MG63 (cell line): ENCODE measurements around the gene ST8SIA6. TPM values are rescaled to one million over a fixed set of nuclear protein-coding genes. Genes with fewer than 3 reads are reported as not detected.
"Not testable (repeated sequence)": the region's sequence is repeated elsewhere in the genome, so short reads cannot be mapped to it uniquely, and the experiment has no call there.

Source experiments
- DNase-seq: peaks from one replicate; pipeline ENCODE4 v3.0.0-alpha.2; 2020
- H3K27me3 ChIP-seq: fragments of 250-450 bp; sonication (Bioruptor Pico); 2 replicates; pipeline ENCODE4 v1.5.1; 2020; ENCODE audit warnings: mild to moderate bottlenecking, moderate library complexity
- H3K36me3 ChIP-seq: fragments of 250-450 bp; sonication (Bioruptor Pico); 2 replicates; pipeline ENCODE4 v1.5.1; 2020; ENCODE audit warnings: mild to moderate bottlenecking, moderate library complexity
- H3K4me3 ChIP-seq: fragments of 250-450 bp; sonication (Bioruptor Pico); 2 replicates; pipeline ENCODE4 v1.5.1; 2020; ENCODE audit warnings: mild to moderate bottlenecking, moderate library complexity
- H3K9me3 ChIP-seq: fragments of 250-450 bp; sonication (Bioruptor Pico); 2 replicates; pipeline ENCODE4 v1.5.1; 2020; ENCODE audit warnings: mild to moderate bottlenecking, moderate library complexity
- total RNA-seq: library from RNA; depleted of rRNA; stranded (reverse); fragments of >200 nt; shearing (Covaris generic); gene quantifications from 2 replicates; pipeline ENCODE4 v1.2.3, GENCODE V29; 2014; ENCODE audit warnings: low replicate concordance

ST8SIA6 gene
- total RNA-seq, 1 experiment from 2014 or later, result not detected

DNA sequence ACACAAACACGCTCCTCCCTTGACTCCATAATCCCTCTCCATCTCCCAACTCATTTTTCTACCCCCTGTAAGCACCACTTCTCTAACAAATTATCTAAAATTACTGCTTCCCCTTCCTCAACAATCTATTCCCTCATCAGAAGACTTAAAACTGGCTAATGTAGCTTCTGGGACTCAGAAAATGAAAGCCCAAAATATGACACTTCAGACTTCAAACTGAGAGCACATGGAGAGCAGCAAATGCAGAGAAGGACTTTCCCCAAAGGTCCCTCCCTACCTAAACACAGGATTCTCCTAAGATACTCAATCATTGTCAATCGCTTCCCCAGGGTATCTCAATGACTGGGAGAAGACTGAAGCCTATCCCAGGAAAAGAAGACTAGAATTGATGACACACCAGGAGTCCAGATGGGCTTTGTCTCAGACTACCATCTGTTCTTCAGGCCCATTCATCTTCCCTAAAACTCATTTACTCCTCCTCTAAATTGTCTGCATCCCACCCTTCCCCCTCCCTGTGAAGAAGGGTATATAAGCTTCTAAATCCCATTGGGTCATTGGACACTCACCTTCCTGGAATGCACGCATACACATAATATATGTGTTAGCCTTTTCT is 39.2 kb downstream of the ST8SIA6 start:
- no peak for DNase-seq
- Histone ChIP-seq H3K27me3 (no peaks in the 10 kb centered on the region; the same call in 1 of the 2 replicates), H3K9me3 (no peaks in the 10 kb centered on the region), H3K4me3 (no peak overlapping the region), H3K36me3 (no peaks in the 10 kb centered on the region)

DNA sequence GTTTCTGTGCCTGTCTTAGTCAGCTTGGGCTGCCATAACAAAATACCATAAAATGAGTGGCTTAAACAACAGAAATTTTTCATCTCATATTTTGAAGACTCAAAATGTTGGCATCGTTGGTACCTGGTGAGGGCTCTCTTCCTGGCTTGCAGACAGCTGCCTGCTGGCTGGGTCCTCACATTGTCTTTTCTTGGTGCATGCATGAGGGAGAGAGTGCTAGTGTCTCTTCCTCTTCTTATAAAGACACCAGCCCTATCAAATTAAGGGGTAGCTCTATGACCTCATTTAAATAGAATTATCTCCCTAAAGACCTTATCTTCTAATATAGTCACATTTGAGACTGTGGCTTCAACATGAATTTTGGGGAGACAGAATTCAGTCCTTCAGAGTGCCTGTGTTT is 39.9 kb downstream of the ST8SIA6 start:
- no peak for DNase-seq
- H3K9me3 ChIP-seq, result no peaks in the 10 kb centered on the region
- H3K4me3 ChIP-seq, result no peak overlapping the region
- H3K27me3 ChIP-seq, result no peaks in the 10 kb centered on the region; the same call in 1 of the 2 replicates
- H3K36me3 ChIP-seq, result no peaks in the 10 kb centered on the region

DNA sequence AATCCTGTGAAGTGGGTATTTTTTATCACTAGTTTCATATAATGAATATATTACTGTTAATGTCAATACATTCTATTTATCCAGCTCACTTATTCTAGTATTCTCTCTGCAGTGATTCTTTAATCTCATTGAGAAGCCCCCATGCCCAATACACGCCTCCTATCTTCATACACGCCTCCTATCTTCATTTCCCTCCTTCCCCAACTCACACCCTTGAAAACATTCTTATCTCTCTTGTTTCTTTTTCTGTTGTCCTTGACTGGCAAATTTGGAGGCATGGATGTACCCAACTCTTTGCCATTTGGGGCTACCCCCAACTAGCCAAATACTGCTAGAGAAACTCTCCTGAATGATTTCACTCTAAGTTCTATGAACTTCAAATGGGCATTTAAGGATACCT is 40.5 kb downstream of the ST8SIA6 start:
- no peak for DNase-seq
- H3K27me3 ChIP-seq, result no peaks in the 10 kb centered on the region; the same call in 1 of the 2 replicates
- H3K9me3 ChIP-seq, result no peaks in the 10 kb centered on the region
- no peak overlapping the region for H3K4me3 ChIP-seq
- H3K36me3 ChIP-seq, result no peaks in the 10 kb centered on the region

DNA sequence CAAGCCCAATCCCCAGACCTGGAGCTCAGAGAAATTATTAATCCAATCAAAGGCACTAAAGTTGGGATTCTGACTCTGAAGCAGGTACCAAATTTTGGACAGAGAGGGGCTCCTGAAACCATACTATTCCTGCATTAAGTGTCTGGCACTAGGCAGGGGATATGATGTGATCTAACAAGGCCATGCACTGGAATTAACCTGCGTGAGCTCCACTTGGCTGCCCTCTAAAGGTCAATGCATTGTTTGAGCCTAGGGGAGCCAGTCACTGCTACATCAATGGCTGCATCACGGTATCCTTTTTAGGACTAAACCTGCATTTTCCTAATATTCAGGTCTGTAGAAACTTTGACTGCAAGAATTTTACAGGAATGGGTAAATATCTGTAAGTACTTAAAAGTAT is 42.1 kb downstream of the ST8SIA6 start:
- DNase-seq, result no peak
- no peak overlapping the region for H3K4me3 ChIP-seq
- no peaks in the 10 kb centered on the region; the same call in 1 of the 2 replicates for H3K27me3 ChIP-seq

DNA sequence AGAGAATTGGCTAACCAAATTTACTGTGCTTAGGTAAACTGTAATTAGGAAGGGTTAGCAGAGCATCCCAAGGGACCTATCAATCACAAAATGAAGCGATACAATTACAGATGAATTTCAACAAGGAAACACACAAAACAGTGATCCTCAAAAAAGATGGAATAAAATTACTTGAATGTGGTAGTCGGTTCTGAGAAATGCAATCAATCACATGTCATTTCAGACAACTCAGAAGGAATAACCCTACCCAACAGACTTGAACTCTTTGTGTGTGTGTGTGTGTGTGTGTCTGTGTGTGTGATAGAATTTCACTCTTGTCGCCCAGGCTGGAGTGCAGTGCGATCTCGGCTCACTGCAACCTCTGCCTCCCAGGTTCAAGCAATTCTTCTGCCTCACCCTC is 43.5 kb downstream of the ST8SIA6 start:
- DNase-seq, result no peak
- Histone ChIP-seq H3K9me3 (no peaks in the 10 kb centered on the region), H3K27me3 (no peaks in the 10 kb centered on the region; the same call in 1 of the 2 replicates), H3K4me3 (no peak overlapping the region), H3K36me3 (no peaks in the 10 kb centered on the region)

More for the DNA sequence above, 42.1 kb downstream of the ST8SIA6 start:
- no peaks in the 10 kb centered on the region for H3K9me3 ChIP-seq
- no peaks in the 10 kb centered on the region for H3K36me3 ChIP-seq

DNA sequence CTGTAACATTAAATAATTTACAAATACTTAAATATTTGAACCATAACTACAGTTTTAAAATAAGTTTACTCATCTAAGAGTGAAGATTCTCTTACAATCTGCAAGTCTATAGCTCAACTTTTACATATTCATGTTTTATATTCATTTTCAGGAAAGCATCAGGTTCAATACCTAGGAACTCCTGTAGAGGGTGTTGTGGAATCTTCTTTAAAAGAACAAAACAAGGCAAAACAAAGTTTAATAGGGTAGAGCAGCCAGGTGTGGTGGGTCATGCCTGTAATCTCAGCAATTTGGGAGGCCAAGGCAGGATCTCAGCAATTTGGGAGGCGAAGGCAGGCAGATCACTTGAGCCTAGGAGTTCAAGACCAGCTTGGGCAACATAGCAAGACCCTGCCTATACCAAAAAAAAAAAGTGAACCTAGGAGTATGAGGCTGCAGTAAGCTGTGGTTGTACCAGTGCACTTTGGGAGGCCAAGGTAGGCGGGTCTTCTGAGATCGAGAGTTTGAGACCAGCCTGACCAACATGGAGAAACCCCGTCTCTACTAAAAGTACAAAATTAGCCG is 45.1 kb downstream of the ST8SIA6 start:
- no peaks in the 10 kb centered on the region for H3K36me3 ChIP-seq
- no peaks in the 10 kb centered on the region; the same call in 1 of the 2 replicates for H3K27me3 ChIP-seq
- no peak for DNase-seq
- no peaks in the 10 kb centered on the region for H3K9me3 ChIP-seq
- H3K4me3 ChIP-seq, result no peak overlapping the region

DNA sequence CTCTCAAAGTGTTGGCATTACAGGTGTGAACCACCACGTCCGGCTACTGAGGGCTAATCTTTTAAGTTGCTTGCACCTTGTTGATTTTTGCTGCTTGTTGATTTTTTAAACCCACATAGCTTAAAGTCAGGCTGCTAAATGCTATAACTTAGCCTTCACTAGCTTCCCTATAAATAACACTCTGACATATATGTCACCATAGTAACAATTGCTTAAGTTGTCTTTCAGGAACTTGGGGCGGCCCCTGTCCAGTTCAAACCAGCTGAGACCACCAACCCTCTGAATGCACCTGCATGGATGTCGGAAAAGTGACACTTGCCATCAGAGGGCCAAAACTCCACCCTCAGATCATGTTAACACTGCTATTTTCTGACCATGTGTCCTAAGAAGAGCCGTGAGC is 47.3 kb downstream of the ST8SIA6 start:
- Histone ChIP-seq H3K9me3 (no peaks in the 10 kb centered on the region), H3K27me3 (no peaks in the 10 kb centered on the region), H3K36me3 (no peaks in the 10 kb centered on the region), H3K4me3 (no peak overlapping the region)
- no peak for DNase-seq

DNA sequence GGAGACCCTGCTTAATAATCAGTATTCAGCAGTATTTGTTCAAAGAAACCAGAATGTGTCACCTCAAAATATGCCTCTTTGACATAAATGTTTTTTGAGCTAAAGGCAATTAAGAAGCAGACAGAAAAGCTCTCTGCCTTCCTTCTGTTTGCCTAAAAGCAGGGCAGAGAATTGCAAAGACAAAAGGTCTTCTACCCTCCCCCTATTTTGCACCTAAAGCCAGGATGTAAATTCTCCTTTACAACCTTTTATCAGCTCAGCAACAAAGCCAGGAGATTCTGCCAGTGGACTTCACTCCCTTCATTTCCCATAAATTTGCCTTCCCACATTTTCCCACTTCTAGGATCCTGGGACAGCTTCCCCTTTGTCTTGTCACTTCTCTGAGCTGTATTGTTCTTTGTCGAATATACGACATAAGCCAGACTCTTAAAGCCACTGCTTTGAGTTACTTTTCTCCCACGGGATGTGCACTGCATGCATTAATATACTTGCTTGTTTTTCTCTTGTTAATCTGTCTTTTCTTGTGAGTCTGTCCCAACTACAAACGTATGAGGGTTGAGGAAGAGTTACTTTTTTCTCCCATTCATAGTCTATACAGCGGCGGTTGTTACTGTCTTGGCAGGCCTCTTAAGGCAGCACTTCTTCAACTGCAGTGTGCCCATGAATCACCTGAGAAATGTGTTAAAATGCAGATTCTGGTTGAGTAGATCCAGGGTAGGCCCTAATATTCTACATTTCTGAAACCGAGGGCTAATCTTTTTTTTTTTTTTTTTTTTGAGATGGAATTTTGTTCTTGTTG is 48.2 kb downstream of the ST8SIA6 start:
- H3K27me3 ChIP-seq, result no peaks in the 10 kb centered on the region
- no peak overlapping the region for H3K4me3 ChIP-seq
- no peaks in the 10 kb centered on the region for H3K36me3 ChIP-seq
- DNase-seq, result no peak
- no peaks in the 10 kb centered on the region; the same call in 1 of the 2 replicates for H3K9me3 ChIP-seq

DNA sequence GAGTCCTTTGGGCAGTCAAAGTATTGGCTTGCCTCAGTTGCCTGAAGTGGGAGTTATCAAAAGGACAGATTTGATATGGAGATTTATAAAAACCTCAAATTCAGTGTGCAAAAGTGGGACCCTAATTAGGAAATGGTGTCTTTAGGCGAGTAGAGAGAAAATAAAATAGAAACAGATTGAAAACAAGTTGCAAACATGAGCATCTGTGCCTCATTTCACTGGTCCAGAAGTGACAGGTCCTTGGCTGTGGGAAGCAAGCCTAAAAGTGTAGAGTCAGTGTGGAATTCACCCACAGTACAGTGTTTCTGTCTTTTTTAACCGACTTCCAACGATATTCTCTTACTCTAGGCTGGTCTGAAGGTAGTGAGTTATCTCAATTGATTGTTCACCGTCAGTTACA is 51.2 kb downstream of the ST8SIA6 start:
- H3K27me3 ChIP-seq, result 0 out of 2 replicates have a peak, but pooled peaks cover 2% of the 10 kb centered on the region
- no peak overlapping the region for H3K4me3 ChIP-seq
- no peaks in the 10 kb centered on the region for H3K36me3 ChIP-seq
- DNase-seq, result no peak
- H3K9me3 ChIP-seq, result no peaks in the 10 kb centered on the region; the same call in 1 of the 2 replicates

DNA sequence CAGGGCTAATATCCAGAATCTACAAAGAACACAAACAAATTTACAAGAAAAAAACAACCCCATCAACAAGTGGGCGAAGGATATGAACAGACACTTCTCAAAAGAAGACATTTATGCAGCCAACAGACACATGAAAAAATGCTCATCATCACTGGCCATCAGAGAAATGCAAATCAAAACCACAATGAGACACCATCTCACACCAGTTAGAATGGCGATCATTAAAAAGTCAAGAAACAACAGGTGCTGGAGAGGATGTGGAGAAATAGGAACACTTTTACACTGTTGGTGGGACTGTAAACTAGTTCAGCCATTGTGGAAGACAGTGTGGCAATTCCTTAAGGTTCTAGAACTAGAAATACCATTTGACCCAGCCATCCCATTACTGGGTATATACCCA is 52.4 kb downstream of the ST8SIA6 start:
- not testable (repeated sequence) for H3K36me3 ChIP-seq, DNase-seq

DNA sequence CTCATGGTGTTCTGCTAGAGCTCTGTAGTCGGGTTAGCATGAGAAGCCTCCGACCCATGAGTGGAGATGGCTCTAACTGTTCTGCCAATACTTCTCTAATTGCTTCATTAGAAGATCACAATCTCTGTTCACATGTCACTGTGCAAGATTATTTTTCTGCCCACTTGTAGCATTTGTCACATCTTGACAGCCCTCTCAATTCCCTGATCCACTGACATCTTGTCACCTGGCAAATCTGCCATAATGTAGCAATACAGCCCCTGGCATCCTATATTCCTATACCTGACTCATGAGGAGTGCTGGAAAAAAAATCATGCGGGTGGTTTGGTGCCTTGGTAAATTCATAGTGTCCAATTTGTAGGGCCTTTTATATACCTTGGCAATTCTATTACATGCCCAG is 58.4 kb downstream of the ST8SIA6 start:
- Histone ChIP-seq H3K4me3 (no peak overlapping the region), H3K27me3 (peaks cover 2% of the 10 kb centered on the region; the same call in 1 of the 2 replicates), H3K36me3 (no peaks in the 10 kb centered on the region), H3K9me3 (no peaks in the 10 kb centered on the region)
- DNase-seq, result no peak

More for the DNA sequence above, 52.4 kb downstream of the ST8SIA6 start:
- H3K27me3 ChIP-seq, H3K9me3 ChIP-seq, H3K4me3 ChIP-seq: not testable (repeated sequence)

DNA sequence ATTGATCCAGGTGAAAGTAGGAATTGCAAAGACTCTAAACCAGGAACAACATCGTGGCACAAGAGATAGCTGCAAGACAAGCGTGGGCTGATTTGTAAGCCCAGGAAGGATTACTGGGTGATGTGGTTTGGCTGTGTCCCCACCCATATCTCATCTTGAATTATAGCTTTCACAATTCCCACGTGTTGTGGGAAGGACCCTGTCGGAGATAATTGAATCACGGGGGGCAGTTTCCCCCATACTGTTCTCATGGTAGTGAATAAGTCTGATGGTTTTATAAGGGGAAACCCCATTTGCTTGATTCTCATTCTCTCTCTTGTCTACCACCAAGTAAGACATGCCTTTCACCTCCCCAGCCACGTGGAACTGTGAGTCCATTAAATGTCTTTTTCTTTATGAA is 59.5 kb downstream of the ST8SIA6 start:
- Histone ChIP-seq H3K9me3 (no peaks in the 10 kb centered on the region), H3K36me3 (no peaks in the 10 kb centered on the region), H3K4me3 (no peak overlapping the region), H3K27me3 (peaks cover 2% of the 10 kb centered on the region; the same call in 1 of the 2 replicates)
- no peak for DNase-seq

DNA sequence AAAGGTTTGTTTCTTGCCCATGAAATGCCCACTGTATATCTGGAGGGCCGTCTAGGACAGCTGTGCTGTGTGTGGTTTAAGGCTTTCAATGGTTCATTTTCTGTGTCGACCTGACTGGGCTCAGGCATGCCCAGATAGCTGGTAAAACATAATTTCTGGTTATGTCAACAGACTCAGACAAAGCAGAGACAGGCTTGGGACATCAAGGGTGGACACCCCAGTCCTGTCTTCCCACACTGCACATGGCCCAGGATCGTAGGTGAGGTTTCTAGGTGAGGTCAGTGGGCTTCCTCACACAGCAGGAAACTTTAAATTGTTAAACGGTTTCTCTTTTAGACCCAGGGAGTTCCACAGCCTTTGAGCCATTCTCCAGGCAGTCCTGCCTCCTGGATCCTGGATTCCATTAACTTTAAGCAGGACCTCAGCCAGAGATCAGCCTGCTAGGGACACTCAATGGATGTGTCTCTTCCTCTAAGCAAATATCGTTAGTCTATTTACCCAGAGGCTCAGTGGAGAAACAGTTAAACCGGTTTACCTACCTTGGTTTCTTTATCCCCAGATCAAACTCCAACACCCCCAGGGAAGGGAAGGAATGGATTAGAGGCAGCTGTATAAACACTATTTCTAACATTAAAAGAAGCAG is 66.4 kb downstream of the ST8SIA6 start:
- Histone ChIP-seq H3K27me3 (no peaks in the 10 kb centered on the region), H3K9me3 (peaks cover 4% of the 10 kb centered on the region), H3K36me3 (no peaks in the 10 kb centered on the region), H3K4me3 (no peak overlapping the region)
- DNase-seq, result no peak

DNA sequence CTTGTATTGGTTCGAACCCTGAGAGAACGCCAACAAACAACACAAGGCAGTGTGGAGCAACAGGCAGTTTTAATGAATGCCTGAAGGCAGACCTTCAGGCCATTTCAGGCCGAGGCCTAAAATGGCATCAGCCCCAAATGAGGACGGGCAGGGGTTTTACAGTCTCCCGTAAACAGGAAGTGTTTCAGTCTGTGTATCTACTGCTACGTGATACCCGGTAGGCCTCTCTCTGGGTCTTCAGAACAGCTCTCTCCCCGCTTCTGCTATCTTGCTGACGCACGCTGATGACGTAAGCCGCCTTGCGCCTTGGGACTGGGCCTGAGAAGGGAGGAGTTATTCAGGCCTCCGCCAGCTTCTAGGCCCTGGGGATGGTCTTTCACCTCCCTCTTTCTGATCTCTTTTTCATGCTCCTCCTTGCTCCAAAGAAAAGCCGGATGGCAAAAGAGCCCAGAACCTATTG is 67.7 kb downstream of the ST8SIA6 start:
- DNase-seq, result no peak
- peaks cover 4% of the 10 kb centered on the region for H3K9me3 ChIP-seq
- no peak overlapping the region for H3K4me3 ChIP-seq
- no peaks in the 10 kb centered on the region for H3K36me3 ChIP-seq
- H3K27me3 ChIP-seq, result no peaks in the 10 kb centered on the region

DNA sequence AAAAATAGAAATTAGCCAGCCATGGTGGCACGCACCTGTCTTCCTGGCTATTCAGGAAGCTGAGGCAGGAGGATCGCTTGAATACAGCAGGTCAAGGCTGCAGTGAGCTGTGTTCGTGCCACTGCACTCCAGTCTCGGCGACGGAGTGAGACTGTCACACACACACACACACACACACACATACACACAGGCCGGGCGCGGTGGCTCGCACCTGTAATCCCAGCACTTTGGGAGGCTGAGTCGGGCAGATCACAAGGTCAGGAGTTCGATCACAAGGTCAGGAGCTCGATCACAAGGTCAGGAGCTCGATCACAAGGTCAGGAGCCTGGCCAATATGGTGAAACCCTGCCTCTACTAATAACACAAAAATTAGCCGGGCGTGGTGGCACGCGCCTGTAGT is 68.4 kb downstream of the ST8SIA6 start:
- Histone ChIP-seq H3K9me3 (peaks cover 4% of the 10 kb centered on the region), H3K27me3 (no peaks in the 10 kb centered on the region), H3K4me3 (no peak overlapping the region), H3K36me3 (no peaks in the 10 kb centered on the region)
- no peak for DNase-seq

DNA sequence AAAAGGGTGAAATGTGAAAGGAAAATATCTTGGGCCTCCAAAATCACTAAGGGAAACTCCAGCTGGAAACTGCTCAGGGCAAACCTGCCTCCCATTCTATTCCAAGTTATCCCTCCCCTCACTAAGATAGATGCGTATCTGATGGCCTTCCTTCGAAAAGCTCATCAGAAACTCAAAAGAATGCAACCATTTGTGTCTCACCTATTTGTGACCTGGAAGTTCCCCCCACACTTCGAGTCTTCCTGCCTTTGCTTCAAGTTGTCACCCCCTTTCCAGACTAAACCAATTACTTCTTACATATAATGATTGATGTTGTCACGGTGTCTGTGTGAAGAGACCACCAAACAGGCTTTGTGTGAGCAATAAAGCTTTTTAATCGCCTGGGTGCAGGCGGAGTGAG is 69.3 kb downstream of the ST8SIA6 start:
- no peak for DNase-seq
- Histone ChIP-seq H3K27me3 (no peaks in the 10 kb centered on the region), H3K4me3 (no peak overlapping the region), H3K36me3 (no peaks in the 10 kb centered on the region), H3K9me3 (peaks cover 4% of the 10 kb centered on the region)
